Neural crest cell (in vitro differentiated cells): Measurements from ENCODE around the gene PCSK7. TPM values are rescaled to one million over a fixed set of nuclear protein-coding genes. Genes with fewer than 3 reads are reported as not detected.

Experiments
- DNase-seq: peaks from one replicate; pipeline ENCODE4 v3.0.0; 2021; ENCODE audit warnings: low read depth, mixed read lengths, low spot score
- H3K27ac Mint-ChIP-seq: one replicate; pipeline ENCODE4 v1.8.0; 2021; ENCODE audit warnings: mild to moderate bottlenecking, mixed read lengths; ENCODE audit not compliant: unreplicated experiment
- H3K27me3 Mint-ChIP-seq: 2 replicates; pipeline ENCODE4 v1.8.0; 2021; ENCODE audit warnings: low read depth, mild to moderate bottlenecking, mixed read lengths
- H3K36me3 Mint-ChIP-seq: 2 replicates; pipeline ENCODE4 v1.8.0; 2021; ENCODE audit warnings: low read depth, mild to moderate bottlenecking, mixed read lengths
- H3K4me1 Mint-ChIP-seq: 2 replicates; pipeline ENCODE4 v1.8.0; 2021; ENCODE audit warnings: mixed read lengths
- H3K4me3 Mint-ChIP-seq: one replicate; pipeline ENCODE4 v1.8.0; 2021; ENCODE audit warnings: mild to moderate bottlenecking, mixed read lengths
- H3K9me3 Mint-ChIP-seq: 2 replicates; pipeline ENCODE4 v1.8.0; 2021; ENCODE audit warnings: mixed read lengths
- total RNA-seq: library from RNA; stranded (reverse); gene quantifications from 2 replicates; pipeline ENCODE4 v1.2.1, GENCODE V29; 2021
- TF ChIP-seq, protein P1 (sequence below): fragments of 200-600 bp; sonication (generic); conservative IDR thresholded peaks from 2 replicates; pipeline ENCODE4 v1.5.0; 2021; ENCODE audit warnings: antibody characterized with exemption, mild to moderate bottlenecking

The PCSK7 gene
- total RNA-seq, 1 donor from 2014 or later = 49.7 TPM

DNA sequence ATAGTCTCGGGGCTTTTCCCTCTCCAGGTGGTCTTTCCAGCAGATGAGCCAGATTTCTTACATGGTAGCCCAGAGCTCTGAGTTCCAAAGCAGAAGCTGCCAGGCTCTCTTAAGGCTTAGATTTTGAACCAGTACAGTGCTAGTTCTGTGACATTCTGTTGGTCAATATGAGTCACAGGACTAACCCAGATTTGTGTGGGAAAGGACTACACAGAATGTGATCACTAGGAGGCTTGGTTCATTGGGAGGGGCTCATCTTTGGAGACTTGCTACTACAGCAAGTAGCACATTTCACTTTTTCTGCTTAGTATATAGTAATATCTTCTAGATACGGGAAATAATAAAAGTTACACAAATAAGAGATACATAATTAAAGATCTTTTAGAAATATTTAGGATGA lies 24.7 kb upstream of the PCSK7 start:
- Mint-ChIP-seq H3K36me3 (peaks cover 12% of the 10 kb centered on the region), H3K9me3 (no peaks in the 10 kb centered on the region), H3K4me3 (no peak overlapping the region), H3K4me1 (no peaks in the 10 kb centered on the region), H3K27me3 (no peaks in the 10 kb centered on the region), H3K27ac (no peak overlapping the region)
- no peak for DNase-seq
- TF ChIP-seq, protein P1, sequence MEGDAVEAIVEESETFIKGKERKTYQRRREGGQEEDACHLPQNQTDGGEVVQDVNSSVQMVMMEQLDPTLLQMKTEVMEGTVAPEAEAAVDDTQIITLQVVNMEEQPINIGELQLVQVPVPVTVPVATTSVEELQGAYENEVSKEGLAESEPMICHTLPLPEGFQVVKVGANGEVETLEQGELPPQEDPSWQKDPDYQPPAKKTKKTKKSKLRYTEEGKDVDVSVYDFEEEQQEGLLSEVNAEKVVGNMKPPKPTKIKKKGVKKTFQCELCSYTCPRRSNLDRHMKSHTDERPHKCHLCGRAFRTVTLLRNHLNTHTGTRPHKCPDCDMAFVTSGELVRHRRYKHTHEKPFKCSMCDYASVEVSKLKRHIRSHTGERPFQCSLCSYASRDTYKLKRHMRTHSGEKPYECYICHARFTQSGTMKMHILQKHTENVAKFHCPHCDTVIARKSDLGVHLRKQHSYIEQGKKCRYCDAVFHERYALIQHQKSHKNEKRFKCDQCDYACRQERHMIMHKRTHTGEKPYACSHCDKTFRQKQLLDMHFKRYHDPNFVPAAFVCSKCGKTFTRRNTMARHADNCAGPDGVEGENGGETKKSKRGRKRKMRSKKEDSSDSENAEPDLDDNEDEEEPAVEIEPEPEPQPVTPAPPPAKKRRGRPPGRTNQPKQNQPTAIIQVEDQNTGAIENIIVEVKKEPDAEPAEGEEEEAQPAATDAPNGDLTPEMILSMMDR = no peak

DNA sequence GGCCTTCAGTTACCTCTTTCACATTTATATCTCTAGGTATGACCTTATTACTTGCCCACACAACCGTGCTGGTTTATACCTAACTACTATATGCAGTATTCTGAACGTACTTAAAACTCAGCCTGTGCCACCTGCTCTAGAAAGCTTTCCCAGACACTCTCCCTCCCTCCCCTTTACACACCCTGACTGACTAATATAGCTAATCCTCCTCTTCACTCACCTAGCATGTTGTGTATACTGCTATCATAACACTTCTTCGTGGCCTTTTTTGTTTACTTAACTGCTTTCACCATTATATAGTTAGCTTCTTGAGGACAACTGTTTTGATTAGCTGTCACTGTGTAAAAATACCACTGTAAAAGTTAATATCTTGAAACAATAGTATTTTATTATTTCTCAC lies 24.1 kb upstream of the PCSK7 start:
- H3K4me1 Mint-ChIP-seq = no peaks in the 10 kb centered on the region
- peaks cover 13% of the 10 kb centered on the region for H3K36me3 Mint-ChIP-seq
- no peak overlapping the region for H3K4me3 Mint-ChIP-seq
- TF ChIP-seq, protein P1 = no peak
- no peaks in the 10 kb centered on the region for H3K27me3 Mint-ChIP-seq
- H3K9me3 Mint-ChIP-seq = no peaks in the 10 kb centered on the region
- no peak overlapping the region for H3K27ac Mint-ChIP-seq
- DNase-seq = no peak

GRCh38 chr11:117251506-117251905 lies 19.6 kb upstream of the PCSK7 start:
- no peaks in the 10 kb centered on the region for H3K4me1 Mint-ChIP-seq
- DNase-seq = no peak
- no peaks in the 10 kb centered on the region for H3K9me3 Mint-ChIP-seq
- H3K27ac Mint-ChIP-seq = no peak overlapping the region
- TF ChIP-seq, protein P1 = no peak
- H3K36me3 Mint-ChIP-seq = peaks cover 20% of the 10 kb centered on the region
- H3K27me3 Mint-ChIP-seq = no peaks in the 10 kb centered on the region
- no peak overlapping the region for H3K4me3 Mint-ChIP-seq

DNA sequence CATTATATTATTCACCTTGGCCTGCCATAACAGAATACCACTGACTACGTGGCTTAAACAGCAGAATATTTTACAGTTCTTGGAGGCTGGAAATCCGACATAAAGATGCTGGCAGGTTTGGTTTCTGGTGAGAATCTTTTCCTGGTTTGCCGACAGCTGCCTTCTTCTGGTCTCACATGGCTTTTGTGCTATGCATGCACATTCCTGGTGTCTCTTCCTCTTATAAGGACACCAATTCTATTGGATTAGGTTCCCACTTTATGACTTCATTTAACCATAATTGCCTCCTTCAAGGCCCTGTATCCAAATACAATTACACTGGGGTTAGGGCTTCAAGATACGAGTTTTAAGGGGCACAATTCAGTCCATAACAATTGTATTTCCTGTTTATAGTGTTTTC lies 17.7 kb upstream of the PCSK7 start:
- no peak for DNase-seq
- H3K36me3 Mint-ChIP-seq = peaks cover 20% of the 10 kb centered on the region
- no peaks in the 10 kb centered on the region for H3K4me1 Mint-ChIP-seq
- TF ChIP-seq, protein P1 = no peak
- H3K9me3 Mint-ChIP-seq = no peaks in the 10 kb centered on the region
- no peak overlapping the region for H3K27ac Mint-ChIP-seq
- H3K4me3 Mint-ChIP-seq = no peak overlapping the region
- H3K27me3 Mint-ChIP-seq = no peaks in the 10 kb centered on the region

GRCh38 chr11:117248341-117248740 lies 16.5 kb upstream of the PCSK7 start:
- no peak overlapping the region for H3K4me3 Mint-ChIP-seq
- H3K36me3 Mint-ChIP-seq = peaks cover 20% of the 10 kb centered on the region
- H3K27ac Mint-ChIP-seq = no peak overlapping the region
- no peak for DNase-seq
- no peaks in the 10 kb centered on the region for H3K4me1 Mint-ChIP-seq
- no peaks in the 10 kb centered on the region for H3K9me3 Mint-ChIP-seq
- TF ChIP-seq, protein P1 = no peak
- no peaks in the 10 kb centered on the region for H3K27me3 Mint-ChIP-seq

- no peaks in the 10 kb centered on the region for H3K9me3 Mint-ChIP-seq
- H3K27me3 Mint-ChIP-seq = no peaks in the 10 kb centered on the region
- TF ChIP-seq, protein P1 = no peak
- H3K27ac Mint-ChIP-seq = no peak overlapping the region
- H3K4me1 Mint-ChIP-seq = peaks cover 2% of the 10 kb centered on the region
- H3K4me3 Mint-ChIP-seq = no peak overlapping the region
- H3K36me3 Mint-ChIP-seq = peaks cover 7% of the 10 kb centered on the region
- no peak for DNase-seq
These were observed 7.4 kb upstream of the PCSK7 start for GRCh38 chr11:117239295-117239694.
